HL-60 (cell line): ENCODE data around the gene COLEC12.

ENCODE experiments used
- POLR2AphosphoS5 ChIP-seq: IDR thresholded peaks from 2 replicates; pipeline ENCODE4 v1.6.1; 2012; ENCODE audit warnings: low read depth
- SPI1 ChIP-seq: IDR thresholded peaks from 2 replicates; pipeline ENCODE4 v1.6.1; 2012; ENCODE audit warnings: low read depth, mild to moderate bottlenecking, borderline replicate concordance
- TF ChIP-seq, protein P1 (sequence below): IDR thresholded peaks from one replicate; pipeline ENCODE4 v1.5.1; 2011; ENCODE audit warnings: low read length, control low read depth, inconsistent platforms; ENCODE audit not compliant: insufficient read depth
- TF ChIP-seq, protein P2 (sequence below): IDR thresholded peaks from 2 replicates; pipeline ENCODE4 v1.6.1; 2012; ENCODE audit warnings: low read depth; ENCODE audit not compliant: insufficient replicate concordance

DNA sequence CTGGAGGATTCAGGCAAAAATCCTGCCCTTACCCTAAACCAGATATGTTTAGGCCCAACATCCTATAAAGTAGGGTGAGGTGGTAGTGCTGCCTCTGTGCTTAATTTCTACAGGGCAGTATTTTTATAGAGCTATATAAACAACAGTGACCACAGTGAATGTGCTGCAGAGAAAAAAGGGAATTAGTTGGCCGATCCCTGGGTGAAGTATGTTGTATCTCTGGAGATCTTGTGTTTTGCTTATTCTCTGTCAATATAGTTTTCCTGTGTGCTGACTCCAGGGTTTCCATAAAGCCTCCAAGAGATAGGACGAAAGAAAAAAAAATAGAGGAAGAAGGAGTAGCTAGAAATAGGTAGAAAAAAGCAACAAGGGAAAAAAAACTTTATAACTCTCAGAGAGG, 143.7 kb downstream of the COLEC12 start:
- TF ChIP-seq, protein P1, sequence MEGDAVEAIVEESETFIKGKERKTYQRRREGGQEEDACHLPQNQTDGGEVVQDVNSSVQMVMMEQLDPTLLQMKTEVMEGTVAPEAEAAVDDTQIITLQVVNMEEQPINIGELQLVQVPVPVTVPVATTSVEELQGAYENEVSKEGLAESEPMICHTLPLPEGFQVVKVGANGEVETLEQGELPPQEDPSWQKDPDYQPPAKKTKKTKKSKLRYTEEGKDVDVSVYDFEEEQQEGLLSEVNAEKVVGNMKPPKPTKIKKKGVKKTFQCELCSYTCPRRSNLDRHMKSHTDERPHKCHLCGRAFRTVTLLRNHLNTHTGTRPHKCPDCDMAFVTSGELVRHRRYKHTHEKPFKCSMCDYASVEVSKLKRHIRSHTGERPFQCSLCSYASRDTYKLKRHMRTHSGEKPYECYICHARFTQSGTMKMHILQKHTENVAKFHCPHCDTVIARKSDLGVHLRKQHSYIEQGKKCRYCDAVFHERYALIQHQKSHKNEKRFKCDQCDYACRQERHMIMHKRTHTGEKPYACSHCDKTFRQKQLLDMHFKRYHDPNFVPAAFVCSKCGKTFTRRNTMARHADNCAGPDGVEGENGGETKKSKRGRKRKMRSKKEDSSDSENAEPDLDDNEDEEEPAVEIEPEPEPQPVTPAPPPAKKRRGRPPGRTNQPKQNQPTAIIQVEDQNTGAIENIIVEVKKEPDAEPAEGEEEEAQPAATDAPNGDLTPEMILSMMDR, result no peak
- TF ChIP-seq, protein P2, sequence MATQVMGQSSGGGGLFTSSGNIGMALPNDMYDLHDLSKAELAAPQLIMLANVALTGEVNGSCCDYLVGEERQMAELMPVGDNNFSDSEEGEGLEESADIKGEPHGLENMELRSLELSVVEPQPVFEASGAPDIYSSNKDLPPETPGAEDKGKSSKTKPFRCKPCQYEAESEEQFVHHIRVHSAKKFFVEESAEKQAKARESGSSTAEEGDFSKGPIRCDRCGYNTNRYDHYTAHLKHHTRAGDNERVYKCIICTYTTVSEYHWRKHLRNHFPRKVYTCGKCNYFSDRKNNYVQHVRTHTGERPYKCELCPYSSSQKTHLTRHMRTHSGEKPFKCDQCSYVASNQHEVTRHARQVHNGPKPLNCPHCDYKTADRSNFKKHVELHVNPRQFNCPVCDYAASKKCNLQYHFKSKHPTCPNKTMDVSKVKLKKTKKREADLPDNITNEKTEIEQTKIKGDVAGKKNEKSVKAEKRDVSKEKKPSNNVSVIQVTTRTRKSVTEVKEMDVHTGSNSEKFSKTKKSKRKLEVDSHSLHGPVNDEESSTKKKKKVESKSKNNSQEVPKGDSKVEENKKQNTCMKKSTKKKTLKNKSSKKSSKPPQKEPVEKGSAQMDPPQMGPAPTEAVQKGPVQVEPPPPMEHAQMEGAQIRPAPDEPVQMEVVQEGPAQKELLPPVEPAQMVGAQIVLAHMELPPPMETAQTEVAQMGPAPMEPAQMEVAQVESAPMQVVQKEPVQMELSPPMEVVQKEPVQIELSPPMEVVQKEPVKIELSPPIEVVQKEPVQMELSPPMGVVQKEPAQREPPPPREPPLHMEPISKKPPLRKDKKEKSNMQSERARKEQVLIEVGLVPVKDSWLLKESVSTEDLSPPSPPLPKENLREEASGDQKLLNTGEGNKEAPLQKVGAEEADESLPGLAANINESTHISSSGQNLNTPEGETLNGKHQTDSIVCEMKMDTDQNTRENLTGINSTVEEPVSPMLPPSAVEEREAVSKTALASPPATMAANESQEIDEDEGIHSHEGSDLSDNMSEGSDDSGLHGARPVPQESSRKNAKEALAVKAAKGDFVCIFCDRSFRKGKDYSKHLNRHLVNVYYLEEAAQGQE, result no peak
- TF ChIP-seq SPI1 (no peak), POLR2AphosphoS5 (no peak)
